Mammary epithelial cell (primary cell): ENCODE data around the gene HMGXB4.

Experiments used
- CTCF ChIP-seq, 2 donors: IDR thresholded peaks in 1 of 2; conservative IDR thresholded peaks in 1 of 2; 2 replicates each; pipeline ENCODE4 v1.5.1; 2011 to 2012; ENCODE audit warnings: inconsistent platforms in 2 of 2, low read length in 2 of 2, mild to moderate bottlenecking in 2 of 2, control low read depth in 1 of 2, low read depth in 1 of 2; ENCODE audit not compliant: insufficient read depth in 1 of 2; ENCODE audit errors: extremely low read depth in 1 of 2
- EZH2 ChIP-seq: IDR thresholded peaks from 2 replicates; pipeline ENCODE4 v1.6.1; 2012; ENCODE audit warnings: low read length, inconsistent platforms, borderline replicate concordance

- TF ChIP-seq CTCF (conservative IDR thresholded peaks at IDR 0.05 in 1 of 2, IDR thresholded peaks at IDR 0.05 in 1 of 2; ENCODE audit: extremely low read depth in 1 of 2, insufficient read depth in 1 of 2, low read depth in 1 of 2, low read length in 2 of 2) (no peak), EZH2 (no peak)
These were observed 66.0 kb downstream of the HMGXB4 start for GRCh38 chr22:35323305-35323704.
